Adrenal gland (tissue), 5 donors: Measurements from ENCODE around the gene KLK15.

Experiments used
- CTCF ChIP-seq, 6 experiments: fragments of 450-650 bp in 4 of 6; fragments of 200-600 bp in 2 of 6; sonication (generic) in 1 of 6; IDR thresholded peaks; 1 replicate in 5 of 6; 2 replicates in 1 of 6; pipeline versions ENCODE4 v1.5.1 to v1.8.0; 2016 to 2021; ENCODE audit warnings: antibody characterized with exemption in 6 of 6, mild to moderate bottlenecking in 2 of 6, moderate library complexity in 1 of 6
- POLR2A ChIP-seq, 2 donors: fragments of 450-650 bp; IDR thresholded peaks; one replicate each; pipeline ENCODE4 v1.6.1; 2017; ENCODE audit warnings: antibody characterized with exemption in 2 of 2, mild to moderate bottlenecking in 2 of 2, moderate library complexity in 1 of 2
- donor health status: DM: no; HTN: no; CAD: no.

- TF ChIP-seq CTCF (IDR thresholded peaks at IDR 0.05) (no peak), POLR2A (IDR thresholded peaks at IDR 0.05) (no peak)
Observed at GRCh38 chr19:50780753-50781435, 52.5 kb downstream of the KLK15 start.
